GM18508 (cell line): Measurements from ENCODE around the gene CFAP74.

Experiments used
- ATAC-seq: cut with Tn5 transposase; IDR thresholded peaks from one replicate; pipeline ENCODE4 v1.9.1; 2021; ENCODE audit warnings: moderate number of reproducible peaks; ENCODE audit not compliant: insufficient read depth, unreplicated experiment

The CFAP74 gene

GRCh38 chr1:1920608-1921458 lies 82.8 kb downstream of the CFAP74 start:
- no peak for ATAC-seq

GRCh38 chr1:1920057-1920607 lies 83.5 kb downstream of the CFAP74 start:
- no peak for ATAC-seq

- peak; percentile 51 for ATAC-seq
Measured at GRCh38 chr1:1919304-1920056, 84.1 kb downstream of the CFAP74 start.

GRCh38 chr1:1918901-1919303 lies 84.7 kb downstream of the CFAP74 start, which contains the start of gene TMEM52:
TSS of gene TMEM52 (minus strand) at chr1:1919279. CDS start at chr1:1919265, 14 bp downstream.
- ATAC-seq: peak; percentile 12

GRCh38 chr1:1917995-1918900 lies 85.3 kb downstream of the CFAP74 start:
- no peak for ATAC-seq

- no peak for ATAC-seq
Measured at GRCh38 chr1:1917304-1917976, 86.1 kb downstream of the CFAP74 start.

- no peak for ATAC-seq
Measured at GRCh38 chr1:1916851-1917251, 86.7 kb downstream of the CFAP74 start.

- ATAC-seq: no peak
Measured at GRCh38 chr1:1915911-1916840, 87.4 kb downstream of the CFAP74 start.

GRCh38 chr1:1914971-1915692 lies 88.5 kb downstream of the CFAP74 start, which contains the start of gene CALML6:
TSS of gene CALML6 (plus strand) at chr1:1915260. CDS start at chr1:1915281, 21 bp downstream.
- no peak for ATAC-seq

- no peak for ATAC-seq
Measured at GRCh38 chr1:1914101-1914970, 89.2 kb downstream of the CFAP74 start.

- no peak for ATAC-seq
Measured at GRCh38 chr1:1911350-1912041, 92.1 kb downstream of the CFAP74 start.

- no peak for ATAC-seq
Measured at GRCh38 chr1:1910651-1911331, 92.8 kb downstream of the CFAP74 start.

GRCh38 chr1:1910033-1910465 lies 93.5 kb downstream of the CFAP74 start:
- ATAC-seq: no peak

- no peak for ATAC-seq
Measured at GRCh38 chr1:1908506-1908791, 95.1 kb downstream of the CFAP74 start.

- ATAC-seq: no peak
Measured at GRCh38 chr1:1907098-1907736, 96.4 kb downstream of the CFAP74 start.
